Measurements from ENCODE around the gene TANGO2.

DNA sequence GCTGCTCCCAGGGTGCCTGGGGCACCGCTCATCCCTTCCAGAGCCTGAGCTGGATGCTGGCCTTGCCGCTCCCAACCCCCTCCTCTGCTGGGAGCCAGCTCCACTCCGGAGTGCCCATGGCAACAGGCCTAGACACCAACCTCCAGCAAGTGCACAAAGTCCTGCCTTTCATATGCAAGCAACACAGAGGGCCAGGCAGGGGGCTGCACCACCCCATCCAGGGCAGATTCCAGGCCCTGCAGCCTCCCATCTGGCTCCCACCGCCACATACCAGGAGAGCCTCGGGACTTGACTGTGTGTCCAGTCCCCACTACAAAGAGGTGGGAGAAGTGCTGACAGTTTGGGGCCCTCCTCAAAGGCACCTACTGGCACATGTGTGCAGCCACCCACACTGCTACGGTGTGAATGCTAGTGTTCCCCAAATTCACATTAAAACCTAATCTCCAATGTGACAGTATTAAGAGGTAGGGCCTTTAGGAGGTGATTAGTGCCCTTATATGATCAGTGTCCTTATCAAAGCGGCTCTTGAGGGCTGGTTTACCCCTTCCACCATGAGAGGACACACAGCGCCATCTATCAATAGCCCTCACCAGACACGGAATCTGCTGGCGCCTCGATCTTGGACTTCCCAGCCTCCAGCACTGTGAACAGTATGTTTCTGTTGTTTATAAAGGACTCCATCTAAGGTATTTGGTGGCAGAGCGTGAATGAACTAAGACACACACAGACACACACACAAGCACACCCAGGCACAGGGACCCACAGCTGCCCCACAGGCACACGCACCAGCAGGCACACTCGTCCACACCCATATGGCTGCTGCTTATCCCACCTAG is 20.4 kb upstream of the TANGO2 start:
- TF ChIP-seq, protein P1, sequence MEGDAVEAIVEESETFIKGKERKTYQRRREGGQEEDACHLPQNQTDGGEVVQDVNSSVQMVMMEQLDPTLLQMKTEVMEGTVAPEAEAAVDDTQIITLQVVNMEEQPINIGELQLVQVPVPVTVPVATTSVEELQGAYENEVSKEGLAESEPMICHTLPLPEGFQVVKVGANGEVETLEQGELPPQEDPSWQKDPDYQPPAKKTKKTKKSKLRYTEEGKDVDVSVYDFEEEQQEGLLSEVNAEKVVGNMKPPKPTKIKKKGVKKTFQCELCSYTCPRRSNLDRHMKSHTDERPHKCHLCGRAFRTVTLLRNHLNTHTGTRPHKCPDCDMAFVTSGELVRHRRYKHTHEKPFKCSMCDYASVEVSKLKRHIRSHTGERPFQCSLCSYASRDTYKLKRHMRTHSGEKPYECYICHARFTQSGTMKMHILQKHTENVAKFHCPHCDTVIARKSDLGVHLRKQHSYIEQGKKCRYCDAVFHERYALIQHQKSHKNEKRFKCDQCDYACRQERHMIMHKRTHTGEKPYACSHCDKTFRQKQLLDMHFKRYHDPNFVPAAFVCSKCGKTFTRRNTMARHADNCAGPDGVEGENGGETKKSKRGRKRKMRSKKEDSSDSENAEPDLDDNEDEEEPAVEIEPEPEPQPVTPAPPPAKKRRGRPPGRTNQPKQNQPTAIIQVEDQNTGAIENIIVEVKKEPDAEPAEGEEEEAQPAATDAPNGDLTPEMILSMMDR (IDR thresholded peaks at IDR 0.05) = no peak
- TF ChIP-seq POLR2A (IDR thresholded peaks at IDR 0.05) = no peak

Data from body of pancreas (tissue), 4 donors.